CD4-positive, alpha-beta T cell (primary cell): ENCODE results near the gene MYO15B. TPM values are rescaled to one million over a fixed set of nuclear protein-coding genes. Genes with fewer than 3 reads are reported as not detected.

Experiments used
- ATAC-seq: fragments of 200-7000 bp; cut with Tn5 transposase; one replicate; pipeline ENCODE4 v1.10.0; 2022; ENCODE audit warnings: mild to moderate bottlenecking; ENCODE audit not compliant: poor library complexity
- CTCF ChIA-PET: fragments of 350-600 bp; sonication (Branson Sonifier 250); formaldehyde crosslinking; loops from one replicate; lab custom pipeline; 2021; ENCODE audit warnings: antibody characterized with exemption, inconsistent platforms; lab: Charles Lee
- POLR2A ChIA-PET: fragments of 350-600 bp; sonication (Branson Sonifier 250); formaldehyde crosslinking; loops from one replicate; lab custom pipeline; 2021; ENCODE audit warnings: antibody characterized with exemption, inconsistent platforms; lab: Charles Lee
- DNase-seq, 14 experiments: peaks; one replicate each; pipeline ENCODE4 v3.0.0-alpha.2; 2013 to 2020; ENCODE audit warnings: mixed read lengths in 2 of 14
- H3K27ac ChIP-seq, 2 donors: one replicate each; pipeline versions ENCODE4 v1.5.1 to v1.7.0; 2013; ENCODE audit warnings: low read length in 2 of 2, low read depth in 1 of 2, mild to moderate bottlenecking in 1 of 2
- H3K27me3 ChIP-seq, 2 experiments: 1 replicate in 1 of 2; 2 replicates in 1 of 2; pipeline versions ENCODE4 v1.6.1 to v1.7.0; 2013; ENCODE audit warnings: low read length in 2 of 2, control low read depth in 1 of 2, mild to moderate bottlenecking in 1 of 2, moderate library complexity in 1 of 2; ENCODE audit not compliant: insufficient read depth in 2 of 2, control insufficient read depth in 1 of 2
- H3K36me3 ChIP-seq: one replicate; pipeline ENCODE4 v1.6.1; 2013; ENCODE audit warnings: low read length, control low read depth; ENCODE audit not compliant: insufficient read depth
- H3K4me1 ChIP-seq: one replicate; pipeline ENCODE4 v1.6.1; 2013; ENCODE audit warnings: low read length, control low read depth; ENCODE audit not compliant: insufficient read depth
- H3K4me3 ChIP-seq: one replicate; pipeline ENCODE4 v1.5.1; 2013; ENCODE audit warnings: mild to moderate bottlenecking, low read length, moderate library complexity
- H3K9me3 ChIP-seq, 2 experiments: 1 replicate in 1 of 2; 2 replicates in 1 of 2; pipeline versions ENCODE4 v1.6.1 to v1.7.0; 2013; ENCODE audit warnings: low read length in 2 of 2, mild to moderate bottlenecking in 2 of 2, control low read depth in 1 of 2, moderate library complexity in 1 of 2; ENCODE audit not compliant: control insufficient read depth in 1 of 2, insufficient read depth in 1 of 2
- H3K27ac Mint-ChIP-seq: one replicate; pipeline ENCODE4 v1.8.0; 2020; ENCODE audit warnings: mixed read lengths
- H3K27me3 Mint-ChIP-seq: one replicate; pipeline ENCODE4 v1.8.0; 2021; ENCODE audit warnings: mixed read lengths
- H3K36me3 Mint-ChIP-seq: one replicate; pipeline ENCODE4 v1.8.0; 2021; ENCODE audit warnings: low read depth, mixed read lengths
- H3K4me1 Mint-ChIP-seq: one replicate; pipeline ENCODE4 v1.8.0; 2021; ENCODE audit warnings: low read depth, mixed read lengths
- H3K4me3 Mint-ChIP-seq: one replicate; pipeline ENCODE4 v1.8.0; 2020; ENCODE audit warnings: mild to moderate bottlenecking, mixed read lengths
- H3K9me3 Mint-ChIP-seq: one replicate; pipeline ENCODE4 v1.8.0; 2020; ENCODE audit warnings: mixed read lengths
- CTCF ChIP-seq: fragments of 200-600 bp; IDR thresholded peaks from one replicate; pipeline ENCODE4 v1.8.0; 2022; ENCODE audit warnings: antibody characterized with exemption, mild to moderate bottlenecking
- intact Hi-C, 2 experiments: fragments of 100-400 bp; cut with DNase I in 1 of 2; cut with micrococcal nuclease in 1 of 2; formaldehyde crosslinking; loops; one replicate each; pipeline versions ENCODE4 v1.15.1 to v1.9.0; 2023 to 2025; cut with DNase I, micrococcal nuclease
- total RNA-seq, 174 experiments: library from RNA in 2 of 174; stranded (reverse) in 2 of 174; gene quantifications; one replicate each; pipeline ENCODE4 v1.2.3 and lab custom pipeline; 2021 to 2026

Gene MYO15B
- total RNA-seq, 2 experiments from 2014 or later, result 202 to 209 TPM

- ATAC-seq (no peak), DNase-seq (no peak)
- H3K9me3 Mint-ChIP-seq, result no peaks in the 10 kb centered on the region
- H3K4me1 Mint-ChIP-seq, result no peaks in the 10 kb centered on the region
- H3K27me3 Mint-ChIP-seq, result no peaks in the 10 kb centered on the region
- Histone ChIP-seq H3K9me3 (no peaks in the 10 kb centered on the region), H3K27ac (no peak overlapping the region), H3K4me1 (peaks cover 2% of the 10 kb centered on the region), H3K4me3 (no peak overlapping the region), H3K36me3 (no peaks in the 10 kb centered on the region), H3K27me3 (no peaks in the 10 kb centered on the region)
- CTCF ChIA-PET, result no interaction called here
- H3K4me3 Mint-ChIP-seq, result no peak overlapping the region
- TF ChIP-seq CTCF, result no peak
- POLR2A ChIA-PET, result no interaction called here
- H3K27ac Mint-ChIP-seq, result no peak overlapping the region
- no peaks in the 10 kb centered on the region for H3K36me3 Mint-ChIP-seq
- intact Hi-C loops, result no loop called here
Observed at GRCh38 chr17:75549246-75550138, 38.1 kb upstream of the MYO15B start.

DNA sequence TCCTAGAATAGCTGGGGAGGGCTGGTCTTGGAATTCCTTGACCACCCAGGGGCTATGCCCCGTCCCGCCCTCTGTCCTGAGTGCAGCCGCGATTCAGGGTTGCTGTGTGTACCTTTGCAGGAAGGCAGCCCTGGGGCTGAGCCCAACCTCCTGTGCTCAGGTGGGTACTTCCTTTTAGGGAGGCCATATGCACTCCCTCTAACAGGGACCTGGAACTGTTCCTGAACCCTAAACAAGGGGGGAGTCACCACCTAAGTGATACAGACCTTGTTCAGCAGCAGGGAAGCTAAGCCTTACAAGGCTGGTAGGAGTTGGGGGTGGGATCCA, 37.5 kb upstream of the MYO15B start:
- Histone ChIP-seq H3K4me1 (peaks cover 2% of the 10 kb centered on the region), H3K9me3 (no peaks in the 10 kb centered on the region), H3K4me3 (no peak overlapping the region), H3K27me3 (no peaks in the 10 kb centered on the region), H3K27ac (no peak overlapping the region), H3K36me3 (no peaks in the 10 kb centered on the region)
- POLR2A ChIA-PET, result no interaction called here
- Mint-ChIP-seq H3K4me1 (no peaks in the 10 kb centered on the region), H3K36me3 (no peaks in the 10 kb centered on the region), H3K4me3 (no peak overlapping the region), H3K27me3 (no peaks in the 10 kb centered on the region), H3K27ac (no peak overlapping the region), H3K9me3 (no peaks in the 10 kb centered on the region)
- DNase-seq, result no peak
- ATAC-seq, result no peak
- intact Hi-C loops, result no loop called here
- CTCF ChIA-PET, result no interaction called here
- no peak for TF ChIP-seq CTCF

DNA sequence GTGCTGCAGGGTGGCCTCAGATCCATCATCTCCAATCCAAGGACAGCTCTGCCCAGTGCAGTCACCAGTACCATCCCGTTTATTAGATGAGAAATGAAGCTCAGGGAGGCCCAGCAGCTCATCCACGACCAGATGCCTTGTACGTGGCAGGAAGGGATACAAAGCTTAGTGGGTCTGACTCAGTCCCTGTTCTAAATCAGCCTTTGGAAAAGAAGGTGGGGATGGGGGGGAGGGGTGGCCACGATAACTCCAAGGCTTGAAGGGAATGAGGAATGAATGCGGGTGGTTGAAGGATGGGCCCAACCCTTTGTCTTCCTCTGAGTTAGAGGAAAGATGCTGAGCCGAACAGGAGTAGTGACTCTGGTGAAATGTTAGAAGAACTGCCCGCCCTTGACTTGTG, 36.3 kb upstream of the MYO15B start:
- H3K4me1 ChIP-seq, result no peaks in the 10 kb centered on the region
- H3K27ac ChIP-seq, result no peak overlapping the region
- H3K4me3 Mint-ChIP-seq, result no peak overlapping the region
- intact Hi-C loops, result no loop called here
- no peak for TF ChIP-seq CTCF
- H3K27me3 Mint-ChIP-seq, result no peaks in the 10 kb centered on the region
- H3K9me3 Mint-ChIP-seq, result no peaks in the 10 kb centered on the region
- no peak overlapping the region for H3K27ac Mint-ChIP-seq
- H3K36me3 Mint-ChIP-seq, result no peaks in the 10 kb centered on the region
- ATAC-seq (no peak), DNase-seq (no peak)
- no peak overlapping the region for H3K4me3 ChIP-seq
- POLR2A ChIA-PET, result no interaction called here
- no peaks in the 10 kb centered on the region for H3K27me3 ChIP-seq
- no peaks in the 10 kb centered on the region for H3K9me3 ChIP-seq
- H3K4me1 Mint-ChIP-seq, result no peaks in the 10 kb centered on the region
- H3K36me3 ChIP-seq, result no peaks in the 10 kb centered on the region
- CTCF ChIA-PET, result no interaction called here
